Epithelial cell of proximal tubule (primary cell): ENCODE results near the gene AKAP11. TPM values are rescaled to one million over a fixed set of nuclear protein-coding genes. Genes with fewer than 3 reads are reported as not detected.

ENCODE experiments used
- DNase-seq: peaks from one replicate; pipeline ENCODE4 v3.0.0-alpha.2; 2011; ENCODE audit warnings: low read depth
- H3K4me3 ChIP-seq: 2 replicates; pipeline ENCODE4 v1.5.1; 2011; ENCODE audit warnings: low read depth, mild to moderate bottlenecking, low read length
- CTCF ChIP-seq: conservative IDR thresholded peaks from 2 replicates; pipeline ENCODE4 v1.5.1; 2012; ENCODE audit warnings: low read depth, mild to moderate bottlenecking, low read length
- total RNA-seq: library from RNA; depleted of rRNA; stranded (reverse); fragments of >200 nt; gene quantifications from 2 replicates; pipeline ENCODE4 v1.2.3, GENCODE V29; 2015

AKAP11 gene
- total RNA-seq, 1 donor from 2014 or later: 9.3 TPM

GRCh38 chr13:42370229-42370628 lies 98.3 kb downstream of the AKAP11 start:
- no peak overlapping the region for H3K4me3 ChIP-seq
- no peak for DNase-seq
- no peak for TF ChIP-seq CTCF

Other genes starting within 250 kb of the AKAP11 start
- gene DGKH, start 223.5 kb upstream of the AKAP11 start, total RNA-seq: 10.0 and 10.3 TPM in 2 replicates